D721Med (cell line): ENCODE measurements around the gene KCNJ6.

ENCODE experiments used
- DNase-seq: peaks from one replicate; pipeline ENCODE4 v3.0.0; 2011; ENCODE audit warnings: low spot score; ENCODE audit not compliant: insufficient read length
- FAIRE-seq: peaks from 2 replicates; lab custom pipeline; 2011; peaks lifted over from hg19 to GRCh38; lab: Jason Lieb, UNC
- CTCF ChIP-seq: IDR thresholded peaks from 2 replicates; pipeline ENCODE4 v1.5.1; 2012; ENCODE audit warnings: mild to moderate bottlenecking, control low read depth; ENCODE audit not compliant: insufficient read depth; ENCODE audit errors: missing control alignments

KCNJ6 gene

DNA sequence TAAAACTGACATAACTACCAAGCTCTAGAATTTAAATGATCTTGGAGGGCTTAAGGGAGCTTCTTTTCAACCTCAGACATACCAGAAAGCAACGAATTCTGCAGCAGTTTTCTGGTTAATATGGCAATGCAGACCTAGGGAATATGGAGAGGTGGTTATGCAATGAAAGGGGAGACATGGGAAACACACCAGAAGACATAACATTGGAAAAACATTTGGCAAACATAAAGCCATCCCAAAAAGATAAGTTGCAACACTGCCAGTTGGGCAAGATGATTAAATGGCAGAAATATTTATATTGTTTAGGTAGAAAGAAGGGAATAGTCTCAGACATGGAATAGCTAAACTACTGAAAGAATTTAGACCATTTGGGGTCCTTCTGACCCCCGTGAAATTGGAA, 104.5 kb downstream of the KCNJ6 start:
- no peak for TF ChIP-seq CTCF
- DNase-seq (no peak), FAIRE-seq (no peak)

GRCh38 chr21:37808261-37808660, 108.0 kb downstream of the KCNJ6 start:
- no peak for TF ChIP-seq CTCF
- no peak for FAIRE-seq
- no peak for DNase-seq

DNA sequence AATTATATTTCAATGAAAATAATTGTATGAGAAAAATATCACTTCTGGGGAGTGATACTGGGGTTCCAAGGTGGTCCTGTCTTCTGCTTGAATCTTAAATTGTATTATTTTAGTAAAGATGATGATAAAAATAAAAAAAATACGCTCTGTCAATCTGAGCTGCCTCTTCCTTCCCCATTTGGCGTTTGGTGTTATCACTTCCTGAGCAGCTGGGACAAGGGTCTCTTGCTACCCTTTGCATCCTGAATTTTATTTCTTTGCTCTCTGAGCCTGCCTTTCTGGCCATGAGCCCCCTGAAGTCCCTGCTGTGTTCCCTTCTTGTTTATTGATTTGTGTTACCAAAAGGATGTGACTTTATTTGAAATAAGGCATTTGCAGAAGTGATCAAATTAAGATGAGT, 111.0 kb downstream of the KCNJ6 start:
- FAIRE-seq (no peak), DNase-seq (no peak)
- TF ChIP-seq CTCF: no peak

DNA sequence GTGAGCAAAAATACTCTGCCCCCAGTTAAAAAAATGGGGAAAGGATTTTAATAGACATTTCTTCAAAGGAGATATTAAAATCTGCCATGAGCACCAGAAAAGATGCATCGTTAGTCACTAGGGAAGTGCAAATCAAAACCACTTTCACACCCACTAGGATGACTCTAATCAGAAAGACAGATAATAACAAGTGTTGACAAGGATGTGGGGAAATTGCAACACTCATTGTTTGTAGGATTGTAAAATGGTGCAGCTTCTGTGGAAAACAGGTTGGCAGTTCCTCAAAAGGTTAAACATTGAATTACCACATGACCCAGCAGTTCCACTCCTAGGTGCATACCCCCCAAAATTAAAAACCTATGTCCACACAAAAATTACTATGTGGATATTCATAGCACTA, 112.3 kb downstream of the KCNJ6 start:
- DNase-seq: no peak
- TF ChIP-seq CTCF: no peak
- no peak for FAIRE-seq

- DNase-seq (no peak), FAIRE-seq (no peak)
- TF ChIP-seq CTCF: no peak
Observed at GRCh38 chr21:37803101-37803651, 113.1 kb downstream of the KCNJ6 start.

GRCh38 chr21:37800456-37801061, 115.7 kb downstream of the KCNJ6 start:
- DNase-seq (no peak), FAIRE-seq (no peak)
- TF ChIP-seq CTCF: no peak

- TF ChIP-seq CTCF: no peak
- no peak for FAIRE-seq
Observed at GRCh38 chr21:37800057-37800455, 116.2 kb downstream of the KCNJ6 start.

More at GRCh38 chr21:37800057-37800455, 116.2 kb downstream of the KCNJ6 start:
- no peak for DNase-seq
